ENCODE data around the gene NDUFA3. TPM values are rescaled to one million over a fixed set of nuclear protein-coding genes. Genes with fewer than 3 reads are reported as not detected.

The NDUFA3 gene
- total RNA-seq, 2 donors from 2014 or later = 196 to 229 TPM

DNA sequence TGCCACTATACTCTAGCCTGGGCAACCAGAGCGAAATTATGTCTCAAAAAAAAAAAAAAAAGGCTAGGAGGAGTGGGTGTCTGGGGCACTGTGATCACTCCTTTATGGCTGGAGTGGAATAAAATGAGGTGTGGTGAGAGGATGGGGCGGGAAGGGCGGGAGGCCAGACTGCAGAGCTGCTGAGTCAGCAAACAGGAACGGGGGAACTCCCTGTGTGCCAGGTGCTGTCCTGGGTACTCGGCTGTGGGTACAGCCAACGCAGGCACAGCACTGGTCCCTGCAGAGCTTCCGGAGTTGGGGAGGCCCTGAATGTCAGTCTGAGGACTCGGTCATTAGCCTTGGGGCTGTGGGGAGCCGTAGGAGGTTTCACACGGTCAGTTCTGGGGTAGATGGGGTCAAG is 18.6 kb downstream of the NDUFA3 start:
- no peak overlapping the region for H3K4me3 ChIP-seq (ENCODE audit: low read length)
- no peak for TF ChIP-seq CTCF (conservative IDR thresholded peaks at IDR 0.05)
- peaks cover 56% of the 10 kb centered on the region for H3K36me3 ChIP-seq (ENCODE audit: control insufficient read depth, insufficient read depth, low read length)
- Mint-ChIP-seq H3K4me3 (no peak overlapping the region), H3K36me3 (ENCODE audit: low read depth) (peaks cover 66% of the 10 kb centered on the region), H3K9me3 (no peaks in the 10 kb centered on the region), H3K27ac (no peak overlapping the region), H3K4me1 (peaks cover 2% of the 10 kb centered on the region), H3K27me3 (ENCODE audit: insufficient read depth) (no peaks in the 10 kb centered on the region)
- DNase-seq = no peak
- H3K27ac ChIP-seq (ENCODE audit: low read depth, low read length) = no peak overlapping the region
- H3K9ac ChIP-seq (ENCODE audit: extremely low read depth, low read length, poor library complexity, severe bottlenecking) = no peak overlapping the region
- no peaks in the 10 kb centered on the region for H3K9me3 ChIP-seq (ENCODE audit: control insufficient read depth, low read length)
- 94 to 97% methylated on average over 9 to 10 of the region's 10 CpGs for WGBS, 2 experiments (ENCODE audit: insufficient coverage in 1 of 2, insufficient read length in 1 of 2)
- H3K27me3 ChIP-seq (ENCODE audit: control insufficient read depth, insufficient read depth, low read length, poor library complexity, severe bottlenecking) = no peaks in the 10 kb centered on the region
- H3K4me1 ChIP-seq (ENCODE audit: control insufficient read depth, insufficient read depth, low read length) = no peaks in the 10 kb centered on the region

- WGBS, 2 experiments (ENCODE audit: insufficient coverage in 1 of 2, insufficient read length in 1 of 2) = 97 to 98% methylated on average over 17 of the region's 17 CpGs
- Histone ChIP-seq H3K4me1 (ENCODE audit: control insufficient read depth, insufficient read depth, low read length) (no peaks in the 10 kb centered on the region), H3K36me3 (ENCODE audit: control insufficient read depth, insufficient read depth, low read length) (peaks cover 59% of the 10 kb centered on the region), H3K27me3 (ENCODE audit: control insufficient read depth, insufficient read depth, low read length, poor library complexity, severe bottlenecking) (no peaks in the 10 kb centered on the region), H3K4me3 (ENCODE audit: low read length) (no peak overlapping the region), H3K27ac (ENCODE audit: low read depth, low read length) (no peak overlapping the region), H3K9ac (ENCODE audit: extremely low read depth, low read length, poor library complexity, severe bottlenecking) (no peak overlapping the region), H3K9me3 (ENCODE audit: control insufficient read depth, low read length) (no peaks in the 10 kb centered on the region)
- Mint-ChIP-seq H3K36me3 (ENCODE audit: low read depth) (peaks cover 72% of the 10 kb centered on the region), H3K4me1 (no peaks in the 10 kb centered on the region), H3K9me3 (no peaks in the 10 kb centered on the region), H3K27ac (no peak overlapping the region), H3K27me3 (ENCODE audit: insufficient read depth) (no peaks in the 10 kb centered on the region), H3K4me3 (no peak overlapping the region)
- DNase-seq = no peak
- no peak for TF ChIP-seq CTCF (conservative IDR thresholded peaks at IDR 0.05)
These were observed 21.0 kb downstream of the NDUFA3 start for GRCh38 chr19:54123682-54124081.

DNA sequence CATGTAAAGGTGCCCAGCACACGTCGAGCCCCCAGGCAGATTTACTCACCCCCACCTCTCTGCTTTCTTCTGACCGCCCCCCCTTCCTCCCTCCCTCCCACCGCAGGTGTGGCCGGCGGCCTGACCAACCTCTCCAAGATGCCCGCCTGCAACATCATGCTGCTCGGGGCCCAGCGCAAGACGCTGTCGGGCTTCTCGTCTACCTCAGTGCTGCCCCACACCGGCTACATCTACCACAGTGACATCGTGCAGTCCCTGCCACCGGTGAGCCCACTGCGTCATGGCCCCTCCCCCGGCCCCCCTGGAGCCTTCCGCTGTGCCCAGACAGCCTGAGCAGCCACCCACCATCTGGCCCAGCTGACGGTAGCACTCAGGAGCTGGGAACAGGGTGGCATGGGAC is 21.7 kb downstream of the NDUFA3 start:
- H3K27me3 ChIP-seq (ENCODE audit: control insufficient read depth, insufficient read depth, low read length, poor library complexity, severe bottlenecking) = no peaks in the 10 kb centered on the region
- WGBS, 2 experiments (ENCODE audit: insufficient coverage in 1 of 2, insufficient read length in 1 of 2) = 90 to 91% methylated on average over 8 to 19 of the region's 19 CpGs
- H3K4me1 ChIP-seq (ENCODE audit: control insufficient read depth, insufficient read depth, low read length) = no peaks in the 10 kb centered on the region
- H3K4me3 ChIP-seq (ENCODE audit: low read length) = no peak overlapping the region
- no peak overlapping the region for H3K9ac ChIP-seq (ENCODE audit: extremely low read depth, low read length, poor library complexity, severe bottlenecking)
- Mint-ChIP-seq H3K4me1 (no peaks in the 10 kb centered on the region), H3K27me3 (ENCODE audit: insufficient read depth) (no peaks in the 10 kb centered on the region), H3K9me3 (no peaks in the 10 kb centered on the region), H3K36me3 (ENCODE audit: low read depth) (peaks cover 72% of the 10 kb centered on the region), H3K4me3 (no peak overlapping the region), H3K27ac (no peak overlapping the region)
- peaks cover 61% of the 10 kb centered on the region for H3K36me3 ChIP-seq (ENCODE audit: control insufficient read depth, insufficient read depth, low read length)
- TF ChIP-seq CTCF (conservative IDR thresholded peaks at IDR 0.05) = no peak
- DNase-seq = no peak
- H3K27ac ChIP-seq (ENCODE audit: low read depth, low read length) = no peak overlapping the region
- no peaks in the 10 kb centered on the region for H3K9me3 ChIP-seq (ENCODE audit: control insufficient read depth, low read length)
